GM12878 (cell line): Measurements from ENCODE around the gene VWA8. TPM values are rescaled to one million over a fixed set of nuclear protein-coding genes. Genes with fewer than 3 reads are reported as not detected.

Experiments
- ATAC-seq: fragments of 200-7000 bp; cut with Tn5 transposase; 3 replicates; pipeline ENCODE4 v1.9.1; 2020; ENCODE audit warnings: mild to moderate bottlenecking, moderate library complexity
- BruUV-seq: library from RNA; stranded (reverse); fragments of 400-500 nt; replicated peaks from 2 replicates; lab custom pipeline; 2021; lab: Mats Ljungman, UMichigan
- CTCF ChIA-PET: fragments of 300-600 bp; sonication (Branson Sonifier 250); formaldehyde crosslinking; extraction: SDS; loops from one replicate; lab custom pipeline; 2021; ENCODE audit warnings: inconsistent platforms; lab: Yijun Ruan, JAX
- POLR2A ChIA-PET: fragments of 350-600 bp; formaldehyde crosslinking; extraction: SDS; loops from one replicate; lab custom pipeline; 2021; ENCODE audit warnings: inconsistent platforms; lab: Charles Lee
- RAD21 ChIA-PET: fragments of 300-600 bp; sonication (Branson Sonifier 250); formaldehyde crosslinking; loops from one replicate; lab custom pipeline; 2023; ENCODE audit warnings: antibody characterized with exemption; ENCODE audit not compliant: unreplicated experiment; lab: Charles Lee
- SMC1A ChIA-PET: fragments of 300-600 bp; sonication (Branson Sonifier 250); formaldehyde crosslinking; loops from one replicate; lab custom pipeline; 2023; ENCODE audit not compliant: unreplicated experiment, uncharacterized antibody; lab: Charles Lee
- DNase-seq: peaks from one replicate; pipeline ENCODE4 v3.0.0-alpha.2; 2011; ENCODE audit warnings: low read depth, low spot score
- FAIRE-seq: peaks from 3 replicates; lab custom pipeline; 2011; peaks lifted over from hg19 to GRCh38; lab: Jason Lieb, UNC
- H2AFZ ChIP-seq: 2 replicates; pipeline ENCODE4 v1.6.0; 2011; ENCODE audit warnings: low read depth, low read length, control low read depth; ENCODE audit not compliant: control insufficient read depth
- H3K27ac ChIP-seq: 2 replicates; pipeline ENCODE4 v1.5.1; 2011; ENCODE audit warnings: control low read depth; ENCODE audit not compliant: control insufficient read depth, insufficient read depth
- H3K27me3 ChIP-seq, 2 experiments: replicated peaks in 1 of 2; 2 replicates each; pipeline versions ENCODE4 v1.6.0 to v1.6.1; 2011; ENCODE audit warnings: low read length in 1 of 2; ENCODE audit not compliant: control insufficient read depth in 2 of 2, insufficient read depth in 2 of 2
- H3K36me3 ChIP-seq, 2 experiments: 2 replicates each; pipeline ENCODE4 v1.5.1; 2011; ENCODE audit warnings: low read length in 1 of 2; ENCODE audit not compliant: control insufficient read depth in 2 of 2, insufficient read depth in 2 of 2
- H3K4me1 ChIP-seq: 2 replicates; pipeline ENCODE4 v1.6.1; 2011; ENCODE audit warnings: mild to moderate bottlenecking, low read length, moderate library complexity, mixed read lengths; ENCODE audit not compliant: control insufficient read depth, insufficient read depth
- H3K4me2 ChIP-seq: 2 replicates; pipeline ENCODE4 v1.6.0; 2011; ENCODE audit warnings: control low read depth; ENCODE audit not compliant: control insufficient read depth, insufficient read depth
- H3K4me3 ChIP-seq: fragments of 200-600 bp; sonication (generic); 2 replicates; pipeline ENCODE4 v1.5.1; 2016
- H3K79me2 ChIP-seq: 2 replicates; pipeline ENCODE4 v1.6.0; 2011; ENCODE audit warnings: low read length; ENCODE audit not compliant: control insufficient read depth, insufficient read depth
- H3K9ac ChIP-seq: 2 replicates; pipeline ENCODE4 v1.8.0; 2011; ENCODE audit warnings: low read length, control low read depth, mixed read lengths; ENCODE audit not compliant: control insufficient read depth, insufficient read depth
- H3K9me3 ChIP-seq: replicated peaks from 3 replicates; pipeline ENCODE4 v1.5.1; 2011; ENCODE audit warnings: mild to moderate bottlenecking, low read length; ENCODE audit not compliant: control insufficient read depth, insufficient read depth
- H4K20me1 ChIP-seq: 2 replicates; pipeline ENCODE4 v1.6.0; 2011; ENCODE audit not compliant: control insufficient read depth, insufficient read depth
- BACH1 ChIP-seq: fragments of 450-650 bp; IDR thresholded peaks from 2 replicates; pipeline ENCODE4 v1.6.1; 2017; ENCODE audit warnings: mild to moderate bottlenecking, borderline replicate concordance
- BCLAF1 ChIP-seq: fragments of 450-650 bp; IDR thresholded peaks from 2 replicates; pipeline ENCODE4 v1.6.1; 2017; ENCODE audit warnings: antibody characterized with exemption, mild to moderate bottlenecking, moderate library complexity
- CEBPB ChIP-seq, 2 experiments: fragments of 150-350 bp in 1 of 2; IDR thresholded peaks; 2 replicates each; pipeline ENCODE4 v1.6.1; 2012 to 2014; ENCODE audit warnings: low read depth in 2 of 2, low read length in 2 of 2, borderline replicate concordance in 1 of 2, inconsistent platforms in 1 of 2
- EGR1 ChIP-seq, 2 experiments: IDR thresholded peaks; 1 replicate in 1 of 2; 2 replicates in 1 of 2; pipeline ENCODE4 v1.6.1; 2011 to 2012; ENCODE audit warnings: low read depth in 2 of 2, low read length in 2 of 2, borderline replicate concordance in 1 of 2, mild to moderate bottlenecking in 1 of 2, moderate library complexity in 1 of 2
- HCFC1 ChIP-seq: fragments of 150-350 bp; IDR thresholded peaks from 2 replicates; pipeline ENCODE4 v1.6.1; 2014; ENCODE audit warnings: low read length
- HDAC2 ChIP-seq: fragments of 200-600 bp; sonication (generic); IDR thresholded peaks from 2 replicates; pipeline ENCODE4 v1.6.1; 2017
- HDGF ChIP-seq: fragments of 450-650 bp; IDR thresholded peaks from 2 replicates; pipeline ENCODE4 v1.6.1; 2016; ENCODE audit warnings: antibody characterized with exemption
- IRF5 ChIP-seq: fragments of 450-650 bp; IDR thresholded peaks from 2 replicates; pipeline ENCODE4 v1.6.1; 2017; ENCODE audit warnings: borderline replicate concordance
- NBN ChIP-seq: fragments of 450-650 bp; IDR thresholded peaks from 2 replicates; pipeline ENCODE4 v1.6.1; 2016
- NR2C1 ChIP-seq: fragments of 450-650 bp; IDR thresholded peaks from 2 replicates; pipeline ENCODE4 v1.6.1; 2017; ENCODE audit warnings: antibody characterized with exemption, mild to moderate bottlenecking, moderate library complexity
- PAX8 ChIP-seq: fragments of 450-650 bp; IDR thresholded peaks from 2 replicates; pipeline ENCODE4 v1.6.1; 2017; ENCODE audit warnings: mild to moderate bottlenecking, moderate library complexity
- PRDM15 ChIP-seq: fragments of 450-650 bp; formaldehyde crosslinking; IDR thresholded peaks from 2 replicates; pipeline ENCODE4 v1.4.0; 2020; ENCODE audit warnings: mild to moderate bottlenecking, moderate library complexity
- RAD51 ChIP-seq: fragments of 450-650 bp; IDR thresholded peaks from 2 replicates; pipeline ENCODE4 v1.6.1; 2016; ENCODE audit warnings: moderate library complexity, mild to moderate bottlenecking, inconsistent platforms
- RFX5 ChIP-seq: IDR thresholded peaks from 2 replicates; pipeline ENCODE4 v1.6.1; 2011; ENCODE audit warnings: low read depth, low read length, improper control_type of control experiment
- RUNX3 ChIP-seq: IDR thresholded peaks from 2 replicates; pipeline ENCODE4 v1.6.1; 2012; ENCODE audit warnings: low read length, inconsistent platforms
- SIN3A ChIP-seq: IDR thresholded peaks from 2 replicates; pipeline ENCODE4 v1.6.1; 2012; ENCODE audit warnings: low read depth, low read length, improper control_type of control experiment
- STAT1 ChIP-seq: fragments of 450-650 bp; conservative IDR thresholded peaks from 2 replicates; pipeline ENCODE4 v1.6.1; 2014; ENCODE audit warnings: antibody characterized with exemption, mild to moderate bottlenecking
- SUPT20H ChIP-seq: IDR thresholded peaks from 2 replicates; pipeline ENCODE4 v1.6.1; 2011; ENCODE audit warnings: low read depth, mild to moderate bottlenecking, low read length, moderate library complexity, borderline replicate concordance; ENCODE audit not compliant: control insufficient read depth
- WGBS: methylation state at CpG from one replicate; pipeline ENCODE4 v1.1.6; 2016; ENCODE audit warnings: low lambda C conversion rate; ENCODE audit not compliant: insufficient replicate concordance, insufficient coverage; ENCODE audit errors: missing lambda C conversion rate; 5-methylcytosine and 5-hydroxymethylcytosine counted together
- in situ Hi-C: fragments of 300-500 bp; cut with MboI; formaldehyde crosslinking; loops from 9 replicates; pipeline ENCODE4 v1.14.3; 2018; ENCODE audit warnings: mixed read lengths
- intact Hi-C: fragments of 100-400 bp; cut with micrococcal nuclease; formaldehyde crosslinking; loops from one replicate; pipeline ENCODE4 v1.14.2; 2022; ENCODE audit not compliant: unreplicated experiment
- polyA plus RNA-seq, 11 experiments: library from polyadenylated mRNA; depleted of rRNA in 4 of 11; unstranded in 6 of 11; stranded (reverse) in 5 of 11; fragments of >200 nt; fragmentation: Nextera tagmentation in 4 of 11; fragmentation: Illumina TruSeq in 1 of 11; extraction: Ambion mirVana in 4 of 11; extraction: Trizol in 1 of 11; gene quantifications; 1 replicate in 1 of 11; 2 replicates in 10 of 11; pipeline versions ENCODE4 v1.2.1 to v1.2.3, GENCODE V29; 2011 to 2016; ENCODE audit warnings: inconsistent platforms in 2 of 11, missing spikeins in 2 of 11, low read depth in 1 of 11
- total RNA-seq, 4 experiments: library from RNA; depleted of rRNA in 3 of 4; stranded (reverse); fragments of >200 nt in 3 of 4; fragmentation: Illumina TruSeq in 1 of 4; extraction: Trizol in 1 of 4; gene quantifications; 2 replicates each; pipeline versions ENCODE4 v1.2.1 to v1.2.3, GENCODE V29; 2013 to 2021

VWA8 gene
- total and polyA plus RNA-seq, 10 of the 15 experiments (the other 5 are each of a cell fraction or from before 2014, with no cell fraction given) = 3.0 to 21.8 (median 13.5) TPM

- Histone ChIP-seq H3K27me3 (no peaks in the 10 kb centered on the region), H3K4me2 (no peak overlapping the region), H3K36me3 (no peaks in the 10 kb centered on the region), H3K9ac (no peak overlapping the region), H3K27ac (no peak overlapping the region), H3K4me3 (no peak overlapping the region), H3K9me3 (no peaks in the 10 kb centered on the region), H3K79me2 (no peaks in the 10 kb centered on the region), H4K20me1 (no peaks in the 10 kb centered on the region), H2AFZ (no peak overlapping the region), H3K4me1 (no peaks in the 10 kb centered on the region)
- ChIA-PET CTCF (no interaction called here), POLR2A (no interaction called here), SMC1A (interaction anchor here (1.4 kb wide), 1 partner anchor 40 kb away, joined by 3 read pairs; no protein-coding TSS in a partner anchor), RAD21 (no interaction called here)
- WGBS = 93% methylated on average over 1 of the region's 1 CpG
- no peak for DNase-seq
- intact Hi-C loops (no loop called here), in situ Hi-C loops (no loop called here)
- FAIRE-seq = no peak
- no peak for ATAC-seq
- no TSS peak for BruUV-seq
- TF ChIP-seq HCFC1 (no peak), IRF5 (no peak), PAX8 (no peak), PRDM15 (CRISPR knock-in tag) (no peak), SIN3A (no peak), RAD51 (no peak), NR2C1 (no peak), RFX5 (no peak), HDAC2 (no peak), BACH1 (no peak), HDGF (no peak), SUPT20H (no peak), NBN (no peak), STAT1 (no peak), EGR1 (IDR thresholded peaks at IDR 0.05; ENCODE audit: borderline replicate concordance in 1 of 2, low read depth in 2 of 2, low read length in 2 of 2) (no peak), CEBPB (IDR thresholded peaks at IDR 0.05; ENCODE audit: borderline replicate concordance in 1 of 2, low read depth in 2 of 2, low read length in 2 of 2) (no peak), RUNX3 (no peak), BCLAF1 (no peak)
Observed at GRCh38 chr13:41707194-41707821, 253.6 kb downstream of the VWA8 start.
